Activated CD8-positive, alpha-beta memory T cell treated with anti-CD3 and anti-CD28 coated beads, Interleukin-2, amount 50 U/mL, for 24 hours (primary cell): ENCODE data around the gene IFNL4.
"Not testable (repeated sequence)": the region's sequence is repeated elsewhere in the genome, so short reads cannot be mapped to it uniquely, and the experiment has no call there.

ENCODE experiments used
- DNase-seq: peaks from one replicate; pipeline ENCODE4 v3.0.0-alpha.2; 2020; ENCODE audit errors: extremely low read depth

IFNL4 gene

GRCh38 chr19:39248806-39249205 is at the start of gene IFNL4:
TSS of gene IFNL4 (minus strand) at chr19:39248856.
- DNase-seq, result no peak

- peak; percentile 5 for DNase-seq
Measured at GRCh38 chr19:39297931-39298634, 49.4 kb upstream of the IFNL4 start.

GRCh38 chr19:39296906-39297305 is 48.2 kb upstream of the IFNL4 start:
- no peak for DNase-seq

- DNase-seq, result no peak
Measured at GRCh38 chr19:39296055-39296645, 47.5 kb upstream of the IFNL4 start, which contains the start of gene IFNL1. TSS of gene IFNL1 (plus strand) at chr19:39296407. CDS start at chr19:39296422, 15 bp downstream.

- no peak for DNase-seq
Measured at GRCh38 chr19:39293394-39293793, 44.7 kb upstream of the IFNL4 start.

GRCh38 chr19:39284032-39284431 is 35.4 kb upstream of the IFNL4 start:
- no peak for DNase-seq

- no peak for DNase-seq
Measured at GRCh38 chr19:39282021-39282420, 33.4 kb upstream of the IFNL4 start.

GRCh38 chr19:39277598-39277997 is 28.9 kb upstream of the IFNL4 start:
- no peak for DNase-seq

GRCh38 chr19:39276740-39277139 is 28.1 kb upstream of the IFNL4 start:
- DNase-seq, result no peak

GRCh38 chr19:39275578-39275977 is 26.9 kb upstream of the IFNL4 start:
- no peak for DNase-seq

GRCh38 chr19:39273859-39274258 is 25.2 kb upstream of the IFNL4 start:
- not testable (repeated sequence) for DNase-seq

- DNase-seq, result no peak
Measured at GRCh38 chr19:39270036-39270871, 21.6 kb upstream of the IFNL4 start.

- not testable (repeated sequence) for DNase-seq
Measured at GRCh38 chr19:39269369-39269768, 20.7 kb upstream of the IFNL4 start.

GRCh38 chr19:39268531-39269223 is 20.0 kb upstream of the IFNL4 start:
- not testable (repeated sequence) for DNase-seq

- not testable (repeated sequence) for DNase-seq
Measured at GRCh38 chr19:39268085-39268484, 19.4 kb upstream of the IFNL4 start, which contains the start of gene IFNL2. TSS of gene IFNL2 (plus strand) at chr19:39268396. CDS start at chr19:39268569, 173 bp downstream.

- DNase-seq, result no peak
Measured at GRCh38 chr19:39265321-39265916, 16.8 kb upstream of the IFNL4 start.

- DNase-seq, result no peak
Measured at GRCh38 chr19:39264306-39265290, 15.9 kb upstream of the IFNL4 start.

GRCh38 chr19:39263912-39264305 is 15.3 kb upstream of the IFNL4 start:
- DNase-seq, result no peak

- no peak for DNase-seq
Measured at GRCh38 chr19:39262496-39262895, 13.8 kb upstream of the IFNL4 start.

- no peak for DNase-seq
Measured at GRCh38 chr19:39261704-39262103, 13.0 kb upstream of the IFNL4 start.
